ENCODE measurements around the gene BCL2L14.
"Not testable (repeated sequence)": the region's sequence is repeated elsewhere in the genome, so short reads cannot be mapped to it uniquely, and the experiment has no call there.

BCL2L14 gene

GRCh38 chr12:12108441-12109058 lies 37.8 kb downstream of the BCL2L14 start:
- no peak for DNase-seq (ENCODE audit: low read depth)

GRCh38 chr12:12110923-12111555 lies 40.3 kb downstream of the BCL2L14 start:
- DNase-seq (ENCODE audit: low read depth), result not testable (repeated sequence)

GRCh38 chr12:12115514-12115913 lies 44.8 kb downstream of the BCL2L14 start:
- no peak for DNase-seq (ENCODE audit: low read depth)

- DNase-seq (ENCODE audit: low read depth), result no peak
Measured at GRCh38 chr12:12116677-12117076, 45.9 kb downstream of the BCL2L14 start.

- no peak for DNase-seq (ENCODE audit: low read depth)
Measured at GRCh38 chr12:12121061-12121460, 50.3 kb downstream of the BCL2L14 start.

- no peak for DNase-seq (ENCODE audit: low read depth)
Measured at GRCh38 chr12:12123036-12123604, 52.4 kb downstream of the BCL2L14 start.

GRCh38 chr12:12126551-12126950 lies 55.8 kb downstream of the BCL2L14 start:
- DNase-seq (ENCODE audit: low read depth), result no peak

GRCh38 chr12:12127304-12127703 lies 56.6 kb downstream of the BCL2L14 start:
- no peak for DNase-seq (ENCODE audit: low read depth)

- DNase-seq (ENCODE audit: low read depth), result no peak
Measured at GRCh38 chr12:12128670-12129069, 57.9 kb downstream of the BCL2L14 start.

GRCh38 chr12:12133259-12133658 lies 62.5 kb downstream of the BCL2L14 start:
- no peak for DNase-seq (ENCODE audit: low read depth)

- no peak for DNase-seq (ENCODE audit: low read depth)
Measured at GRCh38 chr12:12133785-12134184, 63.0 kb downstream of the BCL2L14 start.

GRCh38 chr12:12138203-12139154 lies 67.7 kb downstream of the BCL2L14 start:
- no peak for DNase-seq (ENCODE audit: low read depth)

- DNase-seq (ENCODE audit: low read depth), result no peak
Measured at GRCh38 chr12:12141000-12141399, 70.3 kb downstream of the BCL2L14 start.

GRCh38 chr12:12144531-12144930 lies 73.8 kb downstream of the BCL2L14 start:
- not testable (repeated sequence) for DNase-seq (ENCODE audit: low read depth)

GRCh38 chr12:12147111-12147510 lies 76.4 kb downstream of the BCL2L14 start:
- DNase-seq (ENCODE audit: low read depth), result no peak
